Measurements from ENCODE around the gene MYO18A.
"Not testable (repeated sequence)": the region's sequence is repeated elsewhere in the genome, so short reads cannot be mapped to it uniquely, and the experiment has no call there.

The MYO18A gene

GRCh38 chr17:29095439-29095838 lies 84.8 kb downstream of the MYO18A start:
- DNase-seq, result no peak

GRCh38 chr17:29094101-29094708 lies 86.0 kb downstream of the MYO18A start:
- DNase-seq, result no peak

GRCh38 chr17:29093090-29093871 lies 86.9 kb downstream of the MYO18A start:
- DNase-seq, result no peak

- DNase-seq, result peak; percentile 32
Observed at GRCh38 chr17:29091606-29092289, 88.5 kb downstream of the MYO18A start.

- no peak for DNase-seq
Observed at GRCh38 chr17:29090750-29091605, 89.2 kb downstream of the MYO18A start.

- DNase-seq, result no peak
Observed at GRCh38 chr17:29090108-29090507, 90.1 kb downstream of the MYO18A start.

GRCh38 chr17:29089601-29090044 lies 90.6 kb downstream of the MYO18A start:
- no peak for DNase-seq

GRCh38 chr17:29088782-29089181 lies 91.4 kb downstream of the MYO18A start:
- DNase-seq, result not testable (repeated sequence)

GRCh38 chr17:29086628-29087332 lies 93.4 kb downstream of the MYO18A start:
- no peak for DNase-seq

GRCh38 chr17:29085223-29085622 lies 95.0 kb downstream of the MYO18A start:
- no peak for DNase-seq

- peak; percentile 7 for DNase-seq
Observed at GRCh38 chr17:29084541-29085146, 95.6 kb downstream of the MYO18A start.

- no peak for DNase-seq
Observed at GRCh38 chr17:29080965-29081364, 99.2 kb downstream of the MYO18A start.

- DNase-seq, result no peak
Observed at GRCh38 chr17:29080323-29080722, 99.9 kb downstream of the MYO18A start.

- DNase-seq, result no peak
Observed at GRCh38 chr17:29079887-29080286, 100.3 kb downstream of the MYO18A start.

GRCh38 chr17:29079433-29079832 lies 100.8 kb downstream of the MYO18A start:
- no peak for DNase-seq

GRCh38 chr17:29078183-29079045 lies 101.8 kb downstream of the MYO18A start:
- DNase-seq, result no peak

- no peak for DNase-seq
Observed at GRCh38 chr17:29077320-29077719, 102.9 kb downstream of the MYO18A start.

- no peak for DNase-seq
Observed at GRCh38 chr17:29076722-29077121, 103.5 kb downstream of the MYO18A start.

GRCh38 chr17:29076087-29076486 lies 104.1 kb downstream of the MYO18A start:
- no peak for DNase-seq

- DNase-seq, result no peak
Observed at GRCh38 chr17:29074488-29074887, 105.7 kb downstream of the MYO18A start.

GRCh38 chr17:29073520-29073919 lies 106.7 kb downstream of the MYO18A start:
- DNase-seq, result no peak
